G401.6 (cell line): ENCODE data around the gene TRIO.

Experiments
- FAIRE-seq: peaks from 2 replicates; lab custom pipeline; 2012; peaks lifted over from hg19 to GRCh38; lab: Jason Lieb, UNC

TRIO gene

GRCh38 chr5:14438195-14438606, 295.1 kb downstream of the TRIO start:
- FAIRE-seq: no peak

DNA sequence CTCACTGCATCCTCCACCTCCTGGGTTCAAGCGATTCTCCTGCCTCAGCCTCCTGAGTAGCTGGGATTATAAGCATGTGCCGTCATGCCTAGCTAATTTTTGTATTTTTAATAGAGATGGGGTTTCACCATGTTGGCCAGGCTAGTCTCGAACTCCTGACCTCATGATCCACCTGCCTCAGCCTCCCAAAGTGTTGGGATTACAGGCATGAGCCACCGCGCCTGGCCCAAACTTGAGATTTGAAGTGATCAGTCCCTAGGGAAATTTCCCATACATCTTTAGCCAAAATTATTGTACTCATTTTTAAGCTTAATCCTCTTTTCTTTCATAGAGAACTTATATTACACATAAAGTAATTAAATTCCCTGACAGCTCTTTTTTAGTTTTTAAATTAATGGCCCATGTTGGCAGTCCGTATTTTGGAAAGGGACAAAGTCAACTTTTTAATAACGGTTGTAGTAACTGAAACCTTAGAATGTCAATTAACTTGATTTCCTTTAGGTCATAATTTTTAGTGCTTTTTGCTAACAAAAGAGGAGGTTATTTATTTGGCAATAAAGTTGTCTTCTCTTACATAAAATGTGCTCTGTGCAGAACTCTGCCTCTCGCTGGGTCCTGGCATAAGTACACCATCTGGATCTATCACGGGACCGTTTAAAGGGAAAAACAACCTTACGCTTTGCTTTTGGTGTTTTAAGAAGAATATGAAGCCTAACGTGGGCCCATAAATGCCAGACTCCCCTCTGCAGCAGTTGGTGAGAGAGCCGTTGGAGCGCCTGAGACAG, 296.1 kb downstream of the TRIO start:
- no peak for FAIRE-seq

DNA sequence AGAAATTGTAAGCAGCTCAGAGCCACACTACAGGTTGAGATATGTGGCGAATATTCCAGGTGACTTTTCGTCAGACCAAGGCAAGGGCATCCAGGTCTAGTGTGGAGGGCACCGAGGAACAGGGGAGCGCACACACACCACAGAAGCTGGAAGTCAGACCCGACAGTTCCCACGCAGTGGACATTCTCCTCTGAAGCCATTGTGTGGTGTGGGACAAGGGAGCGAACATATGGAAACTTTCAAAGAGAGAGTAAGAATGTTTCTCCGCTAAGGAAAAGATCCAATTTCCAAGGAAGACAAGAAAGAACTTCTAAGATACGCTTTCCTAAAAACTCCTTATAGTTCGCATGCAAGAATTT, 297.1 kb downstream of the TRIO start:
- FAIRE-seq: no peak

GRCh38 chr5:14440582-14441431, 297.7 kb downstream of the TRIO start:
- no peak for FAIRE-seq

GRCh38 chr5:14441641-14442040, 298.5 kb downstream of the TRIO start:
- no peak for FAIRE-seq

- no peak for FAIRE-seq
Measured at GRCh38 chr5:14442536-14442935, 299.4 kb downstream of the TRIO start.

- no peak for FAIRE-seq
Measured at GRCh38 chr5:14443671-14444093, 300.5 kb downstream of the TRIO start.

- FAIRE-seq: no peak
Measured at GRCh38 chr5:14444161-14444560, 301.0 kb downstream of the TRIO start.

DNA sequence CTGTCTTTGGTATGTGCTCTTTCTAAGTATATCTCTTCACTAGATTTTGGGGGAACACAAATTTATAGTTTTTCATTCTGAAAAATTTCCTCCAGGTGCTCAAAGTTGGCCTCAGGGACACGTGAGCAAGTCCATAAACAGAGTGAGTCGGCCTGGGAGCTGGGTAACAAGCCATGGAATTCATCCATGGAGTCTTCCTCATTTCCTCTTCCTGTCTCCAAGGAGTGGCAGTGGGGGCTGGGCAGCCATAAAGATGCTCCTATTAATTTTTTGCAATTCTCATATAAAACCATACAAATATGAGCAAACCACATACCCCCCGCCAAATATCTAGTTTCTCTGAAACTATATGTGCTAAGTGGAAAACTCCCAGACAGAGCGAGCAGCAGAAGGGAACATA, 301.9 kb downstream of the TRIO start:
- no peak for FAIRE-seq

DNA sequence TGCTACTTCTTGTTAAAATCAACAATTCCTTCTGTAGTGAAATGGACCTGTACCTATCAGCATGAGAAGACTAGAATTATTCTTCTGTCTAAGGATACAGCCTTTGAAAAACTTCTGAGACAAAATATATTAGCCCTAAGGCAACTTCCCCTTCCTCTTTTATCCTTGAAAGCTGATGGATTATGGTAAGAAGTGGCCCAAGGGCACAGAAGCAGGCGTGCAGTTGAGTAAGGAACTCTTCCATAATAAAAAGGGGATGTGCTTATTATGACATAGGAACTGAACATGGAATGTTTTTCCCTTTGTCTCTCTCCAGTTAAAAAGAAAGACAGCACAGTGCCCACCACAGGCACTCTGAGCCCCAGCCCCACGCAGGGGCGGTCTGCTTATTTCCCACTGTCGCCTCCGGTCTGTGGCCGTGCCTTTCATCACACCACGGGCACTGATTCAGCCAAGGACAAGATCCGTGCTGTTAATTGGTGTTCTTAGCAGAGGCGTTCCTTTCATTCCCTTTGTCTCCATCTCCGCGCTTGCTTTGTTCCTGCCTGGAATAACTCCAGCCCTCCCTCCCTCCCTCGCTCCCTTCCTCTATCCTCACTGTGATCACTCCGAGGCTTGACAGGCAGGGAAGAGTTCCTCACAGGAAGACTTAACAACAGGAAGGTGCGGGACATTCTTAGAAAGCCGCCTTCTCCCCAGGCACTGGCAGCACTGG, 302.6 kb downstream of the TRIO start:
- FAIRE-seq: no peak

DNA sequence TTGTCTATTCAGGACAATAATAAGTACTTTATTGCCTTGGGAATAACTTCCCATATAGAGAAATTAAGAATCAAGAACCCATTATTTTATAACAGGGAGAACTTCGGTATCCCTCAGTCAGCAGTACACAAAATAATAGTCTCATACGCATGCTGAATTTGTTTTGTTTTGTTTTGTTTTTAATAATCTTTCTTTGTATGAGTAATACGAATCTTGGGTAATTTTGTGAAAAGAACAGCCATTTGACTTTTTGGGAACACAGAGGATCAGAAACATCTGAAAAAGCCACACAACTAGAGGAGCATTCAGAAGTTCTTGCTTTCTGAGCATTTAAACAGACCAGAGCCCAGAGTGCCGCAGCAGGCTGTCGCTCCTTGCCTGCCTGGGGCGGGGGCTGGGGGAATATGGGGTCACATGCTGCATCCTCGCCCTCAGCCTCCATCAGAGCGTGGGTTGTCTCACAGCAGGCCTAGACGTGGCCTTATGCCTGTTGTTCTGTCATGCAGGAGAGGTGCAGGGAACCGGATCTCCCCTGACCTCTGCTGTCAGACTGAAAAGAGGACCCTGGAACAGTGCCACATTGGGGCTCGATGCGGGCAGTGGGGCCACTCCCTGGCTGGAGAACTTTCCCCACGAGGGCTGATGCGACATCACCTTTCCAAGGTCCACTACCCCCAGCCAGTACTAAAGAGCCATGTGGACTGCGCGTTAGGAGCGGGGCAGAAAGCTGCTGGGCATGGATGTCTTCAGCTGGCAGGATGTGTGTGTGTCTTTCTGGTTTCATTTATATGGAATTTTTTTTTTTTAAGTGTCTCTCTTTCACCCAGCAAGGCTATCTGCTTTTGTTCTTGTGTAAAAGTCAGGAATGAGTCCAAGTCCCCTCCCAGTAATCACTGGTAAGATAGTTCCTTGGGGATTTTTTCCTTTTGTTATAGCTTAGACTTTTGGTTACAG, 305.1 kb downstream of the TRIO start:
- no peak for FAIRE-seq

- FAIRE-seq: no peak
Measured at GRCh38 chr5:14449052-14449661, 306.0 kb downstream of the TRIO start.

GRCh38 chr5:14450018-14450524, 306.9 kb downstream of the TRIO start:
- FAIRE-seq: no peak

- FAIRE-seq: no peak
Measured at GRCh38 chr5:14450742-14451141, 307.6 kb downstream of the TRIO start.

GRCh38 chr5:14451871-14452270, 308.7 kb downstream of the TRIO start:
- FAIRE-seq: no peak

GRCh38 chr5:14452685-14453454, 309.7 kb downstream of the TRIO start:
- no peak for FAIRE-seq

GRCh38 chr5:14453481-14453880, 310.3 kb downstream of the TRIO start:
- FAIRE-seq: no peak

DNA sequence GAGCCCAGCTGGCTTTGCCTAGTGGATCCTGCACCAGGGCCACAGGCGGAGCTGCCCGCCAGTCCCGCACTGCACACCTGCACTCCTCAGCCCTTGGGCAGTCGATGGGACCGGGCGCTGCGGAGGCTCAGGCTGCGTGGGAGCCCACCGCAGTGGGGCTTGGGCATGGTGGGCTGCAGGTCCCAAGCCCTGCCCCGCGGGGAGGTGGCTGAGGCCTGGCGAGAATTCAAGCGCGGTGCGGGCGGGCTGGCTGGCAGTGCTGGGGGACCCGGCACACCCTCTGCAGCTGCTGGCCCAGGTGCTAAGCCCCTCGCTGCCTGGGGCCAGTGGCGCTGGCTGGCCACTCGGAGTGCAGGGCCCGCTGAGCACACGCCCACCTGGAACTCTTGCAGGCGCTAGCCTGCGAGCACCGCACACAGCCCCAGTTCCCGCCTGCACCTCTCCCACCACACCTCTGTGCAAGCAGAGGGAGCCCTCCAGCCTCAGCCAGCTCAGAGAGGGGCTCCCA, 312.7 kb downstream of the TRIO start:
- no peak for FAIRE-seq

DNA sequence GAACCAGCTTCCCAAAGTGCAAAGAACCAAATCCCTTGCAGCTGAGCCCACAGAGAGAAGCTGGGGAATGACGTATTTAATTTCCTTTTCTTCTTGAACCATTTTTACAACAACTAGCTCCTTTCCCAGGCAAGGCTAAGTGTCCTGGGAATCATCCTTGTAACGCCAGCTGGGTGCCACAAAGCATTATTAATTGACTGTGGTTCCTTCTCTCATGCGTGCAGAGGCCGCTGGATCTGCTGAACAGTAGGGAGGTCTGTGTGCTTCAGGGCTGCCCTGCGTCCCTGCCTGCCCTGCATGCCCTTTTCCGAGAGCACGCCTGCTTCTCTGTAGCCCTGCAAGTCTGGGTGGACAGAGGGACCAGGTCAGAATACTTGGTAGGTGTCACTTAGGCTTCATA, 314.3 kb downstream of the TRIO start:
- no peak for FAIRE-seq

- FAIRE-seq: no peak
Measured at GRCh38 chr5:14458414-14458813, 315.3 kb downstream of the TRIO start.
